ENCODE results near the gene FANCM.

Gene FANCM

GRCh38 chr14:45242706-45243105 lies 107.0 kb downstream of the FANCM start:
- no peak overlapping the region for H3K4me3 ChIP-seq (ENCODE audit: control insufficient read depth, low read depth, low read length)
- TF ChIP-seq CTCF (conservative IDR thresholded peaks at IDR 0.05; ENCODE audit: control insufficient read depth, insufficient read depth, low read depth, low read length), result no peak
- no peak for DNase-seq (ENCODE audit: low read depth)

- no peak for DNase-seq (ENCODE audit: low read depth)
- no peak overlapping the region for H3K4me3 ChIP-seq (ENCODE audit: control insufficient read depth, low read depth, low read length)
- TF ChIP-seq CTCF (conservative IDR thresholded peaks at IDR 0.05; ENCODE audit: control insufficient read depth, insufficient read depth, low read depth, low read length), result no peak
Measured at GRCh38 chr14:45246151-45246550, 110.4 kb downstream of the FANCM start.

GRCh38 chr14:45246691-45247090 lies 111.0 kb downstream of the FANCM start:
- no peak for TF ChIP-seq CTCF (conservative IDR thresholded peaks at IDR 0.05; ENCODE audit: control insufficient read depth, insufficient read depth, low read depth, low read length)
- DNase-seq (ENCODE audit: low read depth), result no peak
- H3K4me3 ChIP-seq (ENCODE audit: control insufficient read depth, low read depth, low read length), result no peak overlapping the region

GRCh38 chr14:45247427-45247826 lies 111.7 kb downstream of the FANCM start:
- TF ChIP-seq CTCF (conservative IDR thresholded peaks at IDR 0.05; ENCODE audit: control insufficient read depth, insufficient read depth, low read depth, low read length), result no peak
- H3K4me3 ChIP-seq (ENCODE audit: control insufficient read depth, low read depth, low read length), result no peak overlapping the region
- DNase-seq (ENCODE audit: low read depth), result peak; percentile 29

- peak overlapping the region; percentile 28 for H3K4me3 ChIP-seq (ENCODE audit: control insufficient read depth, low read depth, low read length)
- no peak for TF ChIP-seq CTCF (conservative IDR thresholded peaks at IDR 0.05; ENCODE audit: control insufficient read depth, insufficient read depth, low read depth, low read length)
- peak; percentile 89 for DNase-seq (ENCODE audit: low read depth)
Measured at GRCh38 chr14:45249856-45250575, 114.3 kb downstream of the FANCM start.

Measured in fibroblast of mammary gland (primary cell).